Left forelimb (tissue), 1 donor: ENCODE data around the gene OVCH2.

ENCODE experiments used
- DNase-seq: peaks from one replicate; pipeline ENCODE4 v3.0.0-alpha.2; 2018; ENCODE audit warnings: low spot score

Gene OVCH2

GRCh38 chr11:7639643-7640025 lies 66.6 kb downstream of the OVCH2 start:
- DNase-seq: peak; percentile 17
